ENCODE data around the gene CAMK2B. TPM values are rescaled to one million over a fixed set of nuclear protein-coding genes. Genes with fewer than 3 reads are reported as not detected.

Gene CAMK2B
- total and polyA plus RNA-seq, 4 experiments from 2014 or later, result not detected

- Mint-ChIP-seq H3K4me1 (no peaks in the 10 kb centered on the region), H3K27ac (no peak overlapping the region), H3K36me3 (no peaks in the 10 kb centered on the region), H3K9me3 (no peaks in the 10 kb centered on the region), H3K4me3 (no peak overlapping the region), H3K27me3 (peaks cover 0 to 2% of the 10 kb centered on the region in 2 donors)
- no peaks in the 10 kb centered on the region for H3K4me1 ChIP-seq (ENCODE audit: insufficient read depth, low read length)
- DNase-seq, result no peak
- no peaks in the 10 kb centered on the region for H3K9me3 ChIP-seq (ENCODE audit: control insufficient read depth in 1 of 2, low read length in 2 of 2)
- ChIA-PET POLR2A (ENCODE audit: partially characterized antibody) (no interaction called here), CTCF (ENCODE audit: partially characterized antibody) (no interaction called here)
- H3K36me3 ChIP-seq (ENCODE audit: insufficient read depth, low read length), result no peaks in the 10 kb centered on the region
- no peak overlapping the region for H3K27ac ChIP-seq (ENCODE audit: low read depth, low read length)
- no peak overlapping the region for H3K4me3 ChIP-seq (ENCODE audit: low read length in 2 of 2)
- H3K27me3 ChIP-seq (ENCODE audit: insufficient read depth, low read length), result no peaks in the 10 kb centered on the region
- intact Hi-C loops (cut with micrococcal nuclease), result no loop called here
Observed at GRCh38 chr7:44286182-44286617, 39.2 kb downstream of the CAMK2B start.

- H3K9me3 ChIP-seq (ENCODE audit: control insufficient read depth in 1 of 2, low read length in 2 of 2), result no peaks in the 10 kb centered on the region
Observed at GRCh38 chr7:44285561-44285960, 39.8 kb downstream of the CAMK2B start.

GRCh38 chr7:44284881-44285541, 40.4 kb downstream of the CAMK2B start:
- Histone ChIP-seq H3K27ac (ENCODE audit: low read depth, low read length) (no peak overlapping the region), H3K4me1 (ENCODE audit: insufficient read depth, low read length) (no peaks in the 10 kb centered on the region), H3K27me3 (ENCODE audit: insufficient read depth, low read length) (no peaks in the 10 kb centered on the region), H3K9me3 (ENCODE audit: control insufficient read depth in 1 of 2, low read length in 2 of 2) (no peaks in the 10 kb centered on the region), H3K4me3 (ENCODE audit: low read length in 2 of 2) (no peak overlapping the region), H3K36me3 (ENCODE audit: insufficient read depth, low read length) (no peaks in the 10 kb centered on the region)
- POLR2A ChIA-PET (ENCODE audit: partially characterized antibody), result no interaction called here
- Mint-ChIP-seq H3K36me3 (no peaks in the 10 kb centered on the region), H3K27me3 (peaks cover 0 to 2% of the 10 kb centered on the region in 2 donors), H3K27ac (no peak overlapping the region), H3K4me3 (no peak overlapping the region), H3K9me3 (no peaks in the 10 kb centered on the region), H3K4me1 (no peaks in the 10 kb centered on the region)
- intact Hi-C loops (cut with micrococcal nuclease), result no loop called here
- DNase-seq, result no peak
- CTCF ChIA-PET (ENCODE audit: partially characterized antibody), result no interaction called here

More at GRCh38 chr7:44285561-44285960, 39.8 kb downstream of the CAMK2B start:
- H3K27ac ChIP-seq (ENCODE audit: low read depth, low read length), result no peak overlapping the region
- peaks cover 0 to 2% of the 10 kb centered on the region in 2 donors for H3K27me3 Mint-ChIP-seq
- ChIA-PET POLR2A (ENCODE audit: partially characterized antibody) (no interaction called here), CTCF (ENCODE audit: partially characterized antibody) (no interaction called here)
- H3K27me3 ChIP-seq (ENCODE audit: insufficient read depth, low read length), result no peaks in the 10 kb centered on the region
- intact Hi-C loops (cut with micrococcal nuclease), result no loop called here
- H3K36me3 ChIP-seq (ENCODE audit: insufficient read depth, low read length), result no peaks in the 10 kb centered on the region
- H3K9me3 Mint-ChIP-seq, result no peaks in the 10 kb centered on the region
- no peaks in the 10 kb centered on the region for H3K4me1 ChIP-seq (ENCODE audit: insufficient read depth, low read length)
- H3K4me3 ChIP-seq (ENCODE audit: low read length in 2 of 2), result no peak overlapping the region
- H3K4me1 Mint-ChIP-seq, result no peaks in the 10 kb centered on the region
- H3K36me3 Mint-ChIP-seq, result no peaks in the 10 kb centered on the region
- H3K27ac Mint-ChIP-seq, result no peak overlapping the region
- no peak overlapping the region for H3K4me3 Mint-ChIP-seq
- DNase-seq, result no peak

DNA sequence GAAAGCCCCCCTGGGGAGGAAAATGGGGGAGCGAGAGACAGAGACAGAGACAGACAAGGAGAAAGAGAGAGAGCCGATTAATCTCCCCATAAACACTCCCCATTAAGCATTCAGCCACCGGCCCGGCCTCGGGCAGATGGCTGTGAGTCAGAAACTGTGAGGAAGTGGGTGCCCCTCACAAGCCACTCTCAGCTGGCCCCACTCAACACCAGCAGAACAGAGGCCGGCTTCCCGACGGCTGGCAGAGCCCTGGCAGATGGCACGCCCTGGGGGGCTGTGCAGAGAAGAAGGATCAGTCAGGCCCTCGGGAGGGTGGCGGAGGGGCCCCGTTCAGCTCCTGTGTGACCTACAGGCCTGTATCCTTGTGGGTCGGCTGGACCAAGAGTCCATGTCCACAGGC, 41.2 kb downstream of the CAMK2B start:
- Histone ChIP-seq H3K4me1 (ENCODE audit: insufficient read depth, low read length) (no peaks in the 10 kb centered on the region), H3K4me3 (ENCODE audit: low read length in 2 of 2) (no peak overlapping the region), H3K36me3 (ENCODE audit: insufficient read depth, low read length) (no peaks in the 10 kb centered on the region), H3K27me3 (ENCODE audit: insufficient read depth, low read length) (no peaks in the 10 kb centered on the region), H3K9me3 (ENCODE audit: control insufficient read depth in 1 of 2, low read length in 2 of 2) (no peaks in the 10 kb centered on the region), H3K27ac (ENCODE audit: low read depth, low read length) (no peak overlapping the region)
- Mint-ChIP-seq H3K4me3 (no peak overlapping the region), H3K27me3 (no peaks in the 10 kb centered on the region), H3K9me3 (no peaks in the 10 kb centered on the region), H3K27ac (no peak overlapping the region), H3K4me1 (no peaks in the 10 kb centered on the region), H3K36me3 (no peaks in the 10 kb centered on the region)
- DNase-seq, result no peak
- POLR2A ChIA-PET (ENCODE audit: partially characterized antibody), result no interaction called here
- intact Hi-C loops (cut with micrococcal nuclease), result no loop called here
- CTCF ChIA-PET (ENCODE audit: partially characterized antibody), result no interaction called here

- no peaks in the 10 kb centered on the region for H3K36me3 Mint-ChIP-seq
- Histone ChIP-seq H3K4me3 (ENCODE audit: low read length in 2 of 2) (no peak overlapping the region), H3K4me1 (ENCODE audit: insufficient read depth, low read length) (no peaks in the 10 kb centered on the region), H3K27ac (ENCODE audit: low read depth, low read length) (no peak overlapping the region), H3K27me3 (ENCODE audit: insufficient read depth, low read length) (no peaks in the 10 kb centered on the region), H3K9me3 (ENCODE audit: control insufficient read depth in 1 of 2, low read length in 2 of 2) (no peaks in the 10 kb centered on the region), H3K36me3 (ENCODE audit: insufficient read depth, low read length) (no peaks in the 10 kb centered on the region)
- H3K27me3 Mint-ChIP-seq, result no peaks in the 10 kb centered on the region
- DNase-seq, result no peak
- no peaks in the 10 kb centered on the region for H3K4me1 Mint-ChIP-seq
- intact Hi-C loops (cut with micrococcal nuclease), result no loop called here
- no peak overlapping the region for H3K27ac Mint-ChIP-seq
- POLR2A ChIA-PET (ENCODE audit: partially characterized antibody), result no interaction called here
- CTCF ChIA-PET (ENCODE audit: partially characterized antibody), result no interaction called here
- no peaks in the 10 kb centered on the region for H3K9me3 Mint-ChIP-seq
- H3K4me3 Mint-ChIP-seq, result no peak overlapping the region
Observed at GRCh38 chr7:44283381-44284211, 41.8 kb downstream of the CAMK2B start.

GRCh38 chr7:44282601-44283171, 42.7 kb downstream of the CAMK2B start:
- Mint-ChIP-seq H3K36me3 (no peaks in the 10 kb centered on the region), H3K4me1 (no peaks in the 10 kb centered on the region), H3K9me3 (no peaks in the 10 kb centered on the region), H3K4me3 (no peak overlapping the region), H3K27ac (no peak overlapping the region), H3K27me3 (no peaks in the 10 kb centered on the region)
- Histone ChIP-seq H3K4me3 (ENCODE audit: low read length in 2 of 2) (no peak overlapping the region), H3K27ac (ENCODE audit: low read depth, low read length) (no peak overlapping the region), H3K9me3 (ENCODE audit: control insufficient read depth in 1 of 2, low read length in 2 of 2) (no peaks in the 10 kb centered on the region), H3K4me1 (ENCODE audit: insufficient read depth, low read length) (no peaks in the 10 kb centered on the region), H3K36me3 (ENCODE audit: insufficient read depth, low read length) (no peaks in the 10 kb centered on the region), H3K27me3 (ENCODE audit: insufficient read depth, low read length) (no peaks in the 10 kb centered on the region)
- intact Hi-C loops (cut with micrococcal nuclease), result no loop called here
- ChIA-PET POLR2A (ENCODE audit: partially characterized antibody) (no interaction called here), CTCF (ENCODE audit: partially characterized antibody) (no interaction called here)
- no peak for DNase-seq

DNA sequence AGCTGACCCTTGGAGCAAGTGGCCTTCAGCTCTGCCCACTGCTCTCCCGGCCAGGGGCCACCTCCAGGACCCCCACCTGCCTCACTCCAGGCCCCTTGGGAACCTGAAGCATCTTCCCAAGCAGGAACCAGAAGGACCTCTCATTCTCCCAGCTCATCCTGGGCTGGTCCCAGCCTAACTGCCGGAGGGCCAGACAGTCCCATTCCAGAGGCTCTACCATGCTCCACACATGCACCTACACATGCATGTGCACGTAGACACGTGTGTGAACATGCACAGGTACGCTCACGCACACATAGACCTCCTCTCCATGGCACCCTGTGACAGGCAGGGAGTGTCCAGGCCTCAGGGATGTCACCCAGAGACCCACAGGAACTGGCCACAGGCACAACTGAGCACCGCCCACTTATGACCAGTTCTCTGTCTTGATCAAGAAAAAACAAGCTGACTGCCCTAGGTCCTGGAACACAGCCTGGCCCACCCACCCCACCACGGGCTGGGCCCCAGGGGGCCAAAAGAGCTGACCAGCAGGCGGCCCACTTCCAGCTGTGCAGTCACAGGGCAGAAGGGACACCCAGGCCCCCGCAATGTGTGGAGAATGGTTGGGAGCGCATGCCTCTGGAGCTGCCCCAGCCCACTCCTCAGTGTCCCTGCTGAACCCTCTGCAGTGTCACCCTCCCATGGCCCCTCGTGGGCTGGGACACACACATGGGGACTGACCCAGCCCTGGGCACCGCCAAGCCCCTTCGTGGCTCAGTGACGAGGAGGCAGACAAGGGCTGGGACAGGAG, 43.4 kb downstream of the CAMK2B start:
- Mint-ChIP-seq H3K27ac (no peak overlapping the region), H3K4me3 (no peak overlapping the region), H3K36me3 (no peaks in the 10 kb centered on the region), H3K9me3 (no peaks in the 10 kb centered on the region), H3K27me3 (no peaks in the 10 kb centered on the region), H3K4me1 (no peaks in the 10 kb centered on the region)
- no peak for DNase-seq
- ChIA-PET CTCF (ENCODE audit: partially characterized antibody) (no interaction called here), POLR2A (ENCODE audit: partially characterized antibody) (no interaction called here)
- Histone ChIP-seq H3K4me3 (ENCODE audit: low read length in 2 of 2) (no peak overlapping the region), H3K27me3 (ENCODE audit: insufficient read depth, low read length) (no peaks in the 10 kb centered on the region), H3K9me3 (ENCODE audit: control insufficient read depth in 1 of 2, low read length in 2 of 2) (no peaks in the 10 kb centered on the region), H3K36me3 (ENCODE audit: insufficient read depth, low read length) (no peaks in the 10 kb centered on the region), H3K27ac (ENCODE audit: low read depth, low read length) (no peak overlapping the region), H3K4me1 (ENCODE audit: insufficient read depth, low read length) (no peaks in the 10 kb centered on the region)
- intact Hi-C loops (cut with micrococcal nuclease), result no loop called here

Data from CD4-positive, alpha-beta memory T cell (primary cell).